Tracheal epithelial cell (primary cell): ENCODE data around the gene ARHGAP22. TPM values are rescaled to one million over a fixed set of nuclear protein-coding genes. Genes with fewer than 3 reads are reported as not detected.

Experiments used
- total RNA-seq: library from RNA; depleted of rRNA; stranded (reverse); fragments of >200 nt; gene quantifications from 2 replicates; pipeline ENCODE4 v1.2.1, GENCODE V29; 2014

ARHGAP22 gene, protein sequence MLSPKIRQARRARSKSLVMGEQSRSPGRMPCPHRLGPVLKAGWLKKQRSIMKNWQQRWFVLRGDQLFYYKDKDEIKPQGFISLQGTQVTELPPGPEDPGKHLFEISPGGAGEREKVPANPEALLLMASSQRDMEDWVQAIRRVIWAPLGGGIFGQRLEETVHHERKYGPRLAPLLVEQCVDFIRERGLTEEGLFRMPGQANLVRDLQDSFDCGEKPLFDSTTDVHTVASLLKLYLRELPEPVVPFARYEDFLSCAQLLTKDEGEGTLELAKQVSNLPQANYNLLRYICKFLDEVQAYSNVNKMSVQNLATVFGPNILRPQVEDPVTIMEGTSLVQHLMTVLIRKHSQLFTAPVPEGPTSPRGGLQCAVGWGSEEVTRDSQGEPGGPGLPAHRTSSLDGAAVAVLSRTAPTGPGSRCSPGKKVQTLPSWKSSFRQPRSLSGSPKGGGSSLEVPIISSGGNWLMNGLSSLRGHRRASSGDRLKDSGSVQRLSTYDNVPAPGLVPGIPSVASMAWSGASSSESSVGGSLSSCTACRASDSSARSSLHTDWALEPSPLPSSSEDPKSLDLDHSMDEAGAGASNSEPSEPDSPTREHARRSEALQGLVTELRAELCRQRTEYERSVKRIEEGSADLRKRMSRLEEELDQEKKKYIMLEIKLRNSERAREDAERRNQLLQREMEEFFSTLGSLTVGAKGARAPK
- total RNA-seq, result 15.8 and 29.4 TPM in 2 replicates

DNA sequence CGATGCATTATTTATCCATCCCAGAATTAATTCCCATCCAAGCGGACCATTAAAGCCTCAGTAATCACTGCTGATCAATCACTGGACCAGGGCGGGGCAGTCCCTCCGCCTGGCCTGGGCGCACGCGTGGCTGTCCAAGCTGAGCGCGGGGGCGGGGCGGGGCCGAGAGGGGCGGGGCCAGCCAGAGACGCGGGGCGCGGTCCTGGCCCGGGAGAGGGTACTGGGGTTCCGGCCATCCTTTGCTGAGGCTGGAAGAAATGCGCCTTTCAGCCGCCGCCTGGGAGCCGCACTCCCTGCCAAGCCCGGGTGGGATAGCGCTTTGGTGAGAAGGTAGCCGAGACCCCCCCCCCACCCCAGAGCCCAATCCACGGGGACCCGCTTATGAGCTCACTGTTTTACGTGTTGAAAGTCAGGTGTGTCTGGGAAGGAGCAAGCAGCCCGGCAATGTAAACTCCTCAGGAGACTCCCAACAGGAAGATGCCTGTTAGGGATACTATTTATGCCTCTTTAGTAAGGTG is at the start of gene ARHGAP22:
Gene ARHGAP22 (minus strand): TSS at position 83 of the 518 bp plus-strand sequence. CDS start 277 bp downstream, outside the sequence.

Other genes starting within 250 kb of the ARHGAP22 start
- under 0.01 TPM in 1 of 2 replicates, not detected in the other for gene WDFY4, start 79.8 kb upstream of the ARHGAP22 start, total RNA-seq